Hematopoietic multipotent progenitor cell treated with erythropoietin and hydrocortisone succinate and interleukin-3 and kit ligand, for 4 days (in vitro differentiated cells): ENCODE data around the gene VLDLR.
A peak's percentile ranks its signal among the peaks of the same experiment; 100 is the strongest.

Experiments used
- DNase-seq: peaks from one replicate; pipeline ENCODE4 v3.0.0-alpha.2; 2015

Gene VLDLR

GRCh38 chr9:2621722-2622460 is at the start of gene VLDLR:
VLDLR (plus strand) TSS chr9:2621787; CDS start chr9:2622190, 403 bp downstream.
- peak; percentile 58 for DNase-seq

- DNase-seq = no peak
Observed at GRCh38 chr9:2574203-2574602, 47.4 kb upstream of the VLDLR start.

GRCh38 chr9:2576631-2577030 is 45.0 kb upstream of the VLDLR start:
- DNase-seq = no peak

- peak; percentile 23 for DNase-seq
Observed at GRCh38 chr9:2583308-2584013, 38.1 kb upstream of the VLDLR start.

- no peak for DNase-seq
Observed at GRCh38 chr9:2591967-2592366, 29.6 kb upstream of the VLDLR start.

- no peak for DNase-seq
Observed at GRCh38 chr9:2593744-2594143, 27.8 kb upstream of the VLDLR start.

- no peak for DNase-seq
Observed at GRCh38 chr9:2595973-2596372, 25.6 kb upstream of the VLDLR start.

GRCh38 chr9:2597483-2597882 is 24.1 kb upstream of the VLDLR start:
- no peak for DNase-seq

- no peak for DNase-seq
Observed at GRCh38 chr9:2599896-2600295, 21.7 kb upstream of the VLDLR start.

GRCh38 chr9:2600307-2600706 is 21.3 kb upstream of the VLDLR start:
- DNase-seq = no peak

- DNase-seq = no peak
Observed at GRCh38 chr9:2601785-2602378, 19.7 kb upstream of the VLDLR start.

GRCh38 chr9:2602704-2603116 is 18.9 kb upstream of the VLDLR start:
- DNase-seq = peak; percentile 29

GRCh38 chr9:2603621-2604020 is 18.0 kb upstream of the VLDLR start:
- no peak for DNase-seq

- no peak for DNase-seq
Observed at GRCh38 chr9:2605246-2605645, 16.3 kb upstream of the VLDLR start.

- no peak for DNase-seq
Observed at GRCh38 chr9:2608276-2608675, 13.3 kb upstream of the VLDLR start.

GRCh38 chr9:2610985-2611384 is 10.6 kb upstream of the VLDLR start:
- DNase-seq = no peak

- DNase-seq = no peak
Observed at GRCh38 chr9:2611961-2612360, 9.6 kb upstream of the VLDLR start.

- no peak for DNase-seq
Observed at GRCh38 chr9:2613730-2614271, 7.8 kb upstream of the VLDLR start.

- peak; percentile 4 for DNase-seq
Observed at GRCh38 chr9:2615497-2615896, 6.1 kb upstream of the VLDLR start.

GRCh38 chr9:2616692-2617377 is 4.8 kb upstream of the VLDLR start:
- DNase-seq = no peak

- DNase-seq = no peak
Observed at GRCh38 chr9:2618289-2618688, 3.3 kb upstream of the VLDLR start.

GRCh38 chr9:2620919-2621721 is 467 bp upstream of the VLDLR start:
- peak; percentile 68 for DNase-seq
